Measurements from ENCODE around the gene PCNA. TPM values are rescaled to one million over a fixed set of nuclear protein-coding genes. Genes with fewer than 3 reads are reported as not detected.

PCNA gene
- total and polyA plus RNA-seq, 4 donors, result 47.9 to 74.1 (median 58.6) TPM

GRCh38 chr20:5135363-5136012 is 15.7 kb upstream of the PCNA start:
- no peaks in the 10 kb centered on the region for H3K27me3 ChIP-seq (ENCODE audit: control insufficient read depth in 3 of 3, insufficient read depth in 3 of 3, low read length in 2 of 3)
- WGBS, 2 donors, result 64 to 90% methylated on average over 4 of the region's 4 CpGs
- H3K36me3 ChIP-seq (ENCODE audit: control insufficient read depth in 4 of 4, insufficient read depth in 4 of 4, low read length in 4 of 4), result peaks cover 0 to 2% (median 0%) of the 10 kb centered on the region in 4 donors
- H3K9ac ChIP-seq (ENCODE audit: insufficient read depth in 1 of 2, low read length in 2 of 2), result no peak overlapping the region
- H3K9me3 ChIP-seq (ENCODE audit: control insufficient read depth in 4 of 4, insufficient read depth in 3 of 4, low read length in 3 of 4), result no peaks in the 10 kb centered on the region
- peaks cover 0 to 24% (median 4%) of the 10 kb centered on the region in 5 donors for H3K4me1 ChIP-seq (ENCODE audit: control insufficient read depth in 5 of 5, insufficient read depth in 5 of 5, low read length in 5 of 5)
- peak overlapping the region; percentile 2 to 37 for H3K27ac ChIP-seq (ENCODE audit: low read depth in 1 of 2, low read length in 1 of 2)
- TF ChIP-seq CTCF (IDR thresholded peaks at IDR 0.05; ENCODE audit: control extremely low read depth, extremely low read depth), result no peak
- DNase-seq, result no peak
- no peak for ATAC-seq (ENCODE audit: insufficient read depth, low FRiP score)
- no peak overlapping the region for H3K4me3 ChIP-seq

GRCh38 chr20:5133998-5134397 is 14.2 kb upstream of the PCNA start:
- ATAC-seq (ENCODE audit: insufficient read depth, low FRiP score) (no peak), DNase-seq (no peak)
- Histone ChIP-seq H3K4me3 (no peak overlapping the region), H3K9me3 (ENCODE audit: control insufficient read depth in 4 of 4, insufficient read depth in 3 of 4, low read length in 3 of 4) (no peaks in the 10 kb centered on the region), H3K36me3 (ENCODE audit: control insufficient read depth in 4 of 4, insufficient read depth in 4 of 4, low read length in 4 of 4) (peaks cover 0 to 2% (median 0%) of the 10 kb centered on the region in 4 donors), H3K4me1 (ENCODE audit: control insufficient read depth in 5 of 5, insufficient read depth in 5 of 5, low read length in 5 of 5) (peaks cover 0 to 19% (median 4%) of the 10 kb centered on the region in 5 donors), H3K9ac (ENCODE audit: insufficient read depth in 1 of 2, low read length in 2 of 2) (no peak overlapping the region), H3K27ac (ENCODE audit: low read depth in 1 of 2, low read length in 1 of 2) (no peak overlapping the region), H3K27me3 (ENCODE audit: control insufficient read depth in 3 of 3, insufficient read depth in 3 of 3, low read length in 2 of 3) (no peaks in the 10 kb centered on the region)
- TF ChIP-seq CTCF (IDR thresholded peaks at IDR 0.05; ENCODE audit: control extremely low read depth, extremely low read depth), result no peak
- WGBS, 2 donors, result 72 to 84% methylated on average over 6 of the region's 6 CpGs

GRCh38 chr20:5131502-5131901 is 11.7 kb upstream of the PCNA start:
- DNase-seq (peak in 1 of 3 donors; percentile 16), ATAC-seq (ENCODE audit: insufficient read depth, low FRiP score) (no peak)
- Histone ChIP-seq H3K27me3 (ENCODE audit: control insufficient read depth in 3 of 3, insufficient read depth in 3 of 3, low read length in 2 of 3) (no peaks in the 10 kb centered on the region), H3K9me3 (ENCODE audit: control insufficient read depth in 4 of 4, insufficient read depth in 3 of 4, low read length in 3 of 4) (no peaks in the 10 kb centered on the region), H3K36me3 (ENCODE audit: control insufficient read depth in 4 of 4, insufficient read depth in 4 of 4, low read length in 4 of 4) (peaks cover 0 to 4% (median 0%) of the 10 kb centered on the region in 4 donors), H3K4me3 (no peak overlapping the region), H3K4me1 (ENCODE audit: control insufficient read depth in 5 of 5, insufficient read depth in 5 of 5, low read length in 5 of 5) (peaks cover 4 to 30% (median 11%) of the 10 kb centered on the region in 5 donors), H3K9ac (ENCODE audit: insufficient read depth in 1 of 2, low read length in 2 of 2) (no peak overlapping the region), H3K27ac (ENCODE audit: low read depth in 1 of 2, low read length in 1 of 2) (peak overlapping the region in 1 of 2 donors; percentile 51)
- 83 to 84% methylated on average over 5 of the region's 5 CpGs for WGBS, 2 donors
- no peak for TF ChIP-seq CTCF (IDR thresholded peaks at IDR 0.05; ENCODE audit: control extremely low read depth, extremely low read depth)

Data from lung (tissue), 12 donors.